Peyer's patch (tissue), 4 donors: ENCODE measurements around the gene ERC2.

ENCODE experiments used
- POLR2A ChIP-seq, 2 donors: fragments of 450-650 bp; IDR thresholded peaks; one replicate each; pipeline ENCODE4 v1.5.1; 2017; ENCODE audit warnings: antibody characterized with exemption in 2 of 2, mild to moderate bottlenecking in 2 of 2, moderate library complexity in 2 of 2
- TF ChIP-seq, protein P1 (sequence below), 6 experiments: fragments of 450-650 bp in 4 of 6; fragments of 200-600 bp in 2 of 6; sonication (generic) in 1 of 6; IDR thresholded peaks; one replicate each; pipeline ENCODE4 v1.5.1; 2017 to 2019; ENCODE audit warnings: antibody characterized with exemption in 6 of 6, mild to moderate bottlenecking in 3 of 6, moderate library complexity in 1 of 6

DNA sequence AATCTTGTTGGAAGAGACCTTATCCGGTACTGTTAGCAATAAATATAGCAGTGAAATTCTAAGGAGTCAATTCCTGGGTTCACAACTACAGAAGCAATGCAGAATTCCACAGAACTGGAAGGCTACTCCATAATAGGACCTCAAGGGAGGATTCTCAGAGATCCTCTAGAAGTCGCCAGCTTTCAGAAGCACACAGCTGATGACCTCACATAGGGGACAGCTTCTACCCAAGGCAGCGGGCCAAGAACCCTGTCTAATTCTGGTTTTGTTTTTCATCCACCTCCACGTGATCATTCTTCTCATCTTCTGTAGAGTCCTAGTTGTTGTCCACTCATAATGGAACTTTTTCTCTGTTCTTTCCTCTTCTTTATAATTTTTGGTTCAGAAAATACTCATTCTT is 99.4 kb downstream of the ERC2 start:
- TF ChIP-seq, protein P1, sequence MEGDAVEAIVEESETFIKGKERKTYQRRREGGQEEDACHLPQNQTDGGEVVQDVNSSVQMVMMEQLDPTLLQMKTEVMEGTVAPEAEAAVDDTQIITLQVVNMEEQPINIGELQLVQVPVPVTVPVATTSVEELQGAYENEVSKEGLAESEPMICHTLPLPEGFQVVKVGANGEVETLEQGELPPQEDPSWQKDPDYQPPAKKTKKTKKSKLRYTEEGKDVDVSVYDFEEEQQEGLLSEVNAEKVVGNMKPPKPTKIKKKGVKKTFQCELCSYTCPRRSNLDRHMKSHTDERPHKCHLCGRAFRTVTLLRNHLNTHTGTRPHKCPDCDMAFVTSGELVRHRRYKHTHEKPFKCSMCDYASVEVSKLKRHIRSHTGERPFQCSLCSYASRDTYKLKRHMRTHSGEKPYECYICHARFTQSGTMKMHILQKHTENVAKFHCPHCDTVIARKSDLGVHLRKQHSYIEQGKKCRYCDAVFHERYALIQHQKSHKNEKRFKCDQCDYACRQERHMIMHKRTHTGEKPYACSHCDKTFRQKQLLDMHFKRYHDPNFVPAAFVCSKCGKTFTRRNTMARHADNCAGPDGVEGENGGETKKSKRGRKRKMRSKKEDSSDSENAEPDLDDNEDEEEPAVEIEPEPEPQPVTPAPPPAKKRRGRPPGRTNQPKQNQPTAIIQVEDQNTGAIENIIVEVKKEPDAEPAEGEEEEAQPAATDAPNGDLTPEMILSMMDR (IDR thresholded peaks at IDR 0.05): no peak
- TF ChIP-seq POLR2A (IDR thresholded peaks at IDR 0.05): no peak
